HG02642 (cell line): Measurements from ENCODE around the gene ERCC6L.
A peak's percentile ranks its signal among the peaks of the same experiment; 100 is the strongest.

Source experiments
- ATAC-seq: cut with Tn5 transposase; IDR thresholded peaks from one replicate; pipeline ENCODE4 v1.9.1; 2021; ENCODE audit warnings: mild to moderate bottlenecking; ENCODE audit not compliant: unreplicated experiment, poor library complexity

Gene ERCC6L

GRCh38 chrX:72238721-72239475 lies at the start of gene ERCC6L:
TSS of gene ERCC6L (minus strand) at chrX:72239027. CDS start at chrX:72238911, 116 bp downstream.
- peak; percentile 99 for ATAC-seq

- no peak for ATAC-seq
Observed at GRCh38 chrX:72282302-72282701, 43.5 kb upstream of the ERCC6L start.

GRCh38 chrX:72280321-72280845 lies 41.6 kb upstream of the ERCC6L start:
- no peak for ATAC-seq

GRCh38 chrX:72276478-72276953 lies 37.7 kb upstream of the ERCC6L start:
- no peak for ATAC-seq

- ATAC-seq, result no peak
Observed at GRCh38 chrX:72274526-72274925, 35.7 kb upstream of the ERCC6L start.

GRCh38 chrX:72273718-72274117 lies 34.9 kb upstream of the ERCC6L start:
- ATAC-seq, result no peak

- no peak for ATAC-seq
Observed at GRCh38 chrX:72272868-72273267, 34.0 kb upstream of the ERCC6L start.

- ATAC-seq, result no peak
Observed at GRCh38 chrX:72271812-72272211, 33.0 kb upstream of the ERCC6L start.

- no peak for ATAC-seq
Observed at GRCh38 chrX:72271091-72271788, 32.4 kb upstream of the ERCC6L start.

- ATAC-seq, result no peak
Observed at GRCh38 chrX:72270316-72270866, 31.6 kb upstream of the ERCC6L start.

GRCh38 chrX:72269671-72270251 lies 30.9 kb upstream of the ERCC6L start:
- no peak for ATAC-seq

GRCh38 chrX:72268597-72269365 lies 30.0 kb upstream of the ERCC6L start:
- no peak for ATAC-seq

GRCh38 chrX:72265263-72265662 lies 26.4 kb upstream of the ERCC6L start:
- ATAC-seq, result no peak

GRCh38 chrX:72262077-72262476 lies 23.2 kb upstream of the ERCC6L start:
- ATAC-seq, result no peak

- no peak for ATAC-seq
Observed at GRCh38 chrX:72260448-72260847, 21.6 kb upstream of the ERCC6L start.

GRCh38 chrX:72258174-72258573 lies 19.3 kb upstream of the ERCC6L start:
- ATAC-seq, result no peak

- no peak for ATAC-seq
Observed at GRCh38 chrX:72255864-72256263, 17.0 kb upstream of the ERCC6L start.

- no peak for ATAC-seq
Observed at GRCh38 chrX:72255445-72255844, 16.6 kb upstream of the ERCC6L start.

GRCh38 chrX:72254816-72255215 lies 16.0 kb upstream of the ERCC6L start:
- no peak for ATAC-seq

- ATAC-seq, result no peak
Observed at GRCh38 chrX:72253686-72254085, 14.9 kb upstream of the ERCC6L start.
